Ishikawa (cell line): Measurements from ENCODE around the gene KIF13A.

ENCODE experiments used
- CEBPB ChIP-seq: IDR thresholded peaks from 2 replicates; pipeline ENCODE4 v1.6.1; 2012
- CREB1 ChIP-seq: IDR thresholded peaks from 2 replicates; pipeline ENCODE4 v1.6.1; 2012; ENCODE audit warnings: low read depth
- EGR1 ChIP-seq: IDR thresholded peaks from 2 replicates; pipeline ENCODE4 v1.6.1; 2012
- EP300 ChIP-seq: IDR thresholded peaks from 2 replicates; pipeline ENCODE4 v1.6.1; 2012; ENCODE audit warnings: borderline replicate concordance
- FOXM1 ChIP-seq: IDR thresholded peaks from 2 replicates; pipeline ENCODE4 v1.6.1; 2012; ENCODE audit warnings: low read depth, borderline replicate concordance
- NFIC ChIP-seq: IDR thresholded peaks from 2 replicates; pipeline ENCODE4 v1.6.1; 2012
- RAD21 ChIP-seq: IDR thresholded peaks from 2 replicates; pipeline ENCODE4 v1.6.1; 2012; ENCODE audit warnings: low read depth
- TAF1 ChIP-seq: IDR thresholded peaks from 2 replicates; pipeline ENCODE4 v1.6.1; 2012; ENCODE audit warnings: low read depth, mild to moderate bottlenecking
- TCF12 ChIP-seq: IDR thresholded peaks from 2 replicates; pipeline ENCODE4 v1.6.1; 2012; ENCODE audit warnings: low read depth
- TEAD4 ChIP-seq: IDR thresholded peaks from 2 replicates; pipeline ENCODE4 v1.6.1; 2012
- YY1 ChIP-seq: IDR thresholded peaks from 2 replicates; pipeline ENCODE4 v1.6.1; 2012; ENCODE audit warnings: low read depth
- ZBTB7A ChIP-seq: IDR thresholded peaks from 2 replicates; pipeline ENCODE4 v1.6.1; 2012; ENCODE audit warnings: low read depth
- TF ChIP-seq, protein P1 (sequence below): IDR thresholded peaks from 2 replicates; pipeline ENCODE4 v1.6.1; 2012; ENCODE audit warnings: low read depth, mild to moderate bottlenecking
- TF ChIP-seq, protein P2 (sequence below): IDR thresholded peaks from 2 replicates; pipeline ENCODE4 v1.6.1; 2012
- TF ChIP-seq, protein P3 (sequence below): IDR thresholded peaks from 2 replicates; pipeline ENCODE4 v1.6.1; 2012

KIF13A gene

DNA sequence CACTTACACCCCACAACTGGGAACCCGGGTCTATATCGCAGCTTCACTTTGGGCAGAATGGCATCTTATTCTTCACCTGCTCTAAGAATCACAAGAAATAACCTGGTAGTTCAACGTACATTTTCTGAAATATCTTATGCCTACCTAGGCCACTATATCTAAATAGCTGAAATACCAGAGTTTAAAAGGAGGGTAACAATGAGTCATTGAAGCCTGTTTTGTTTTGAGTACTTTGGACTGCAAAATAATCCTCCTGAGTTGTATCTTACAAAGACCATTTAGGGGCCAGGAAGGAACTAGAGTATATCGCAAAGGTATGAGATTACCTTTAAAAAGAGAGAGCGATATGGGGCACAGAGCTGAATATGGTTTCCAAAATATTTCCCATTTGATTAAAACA, 184.0 kb downstream of the KIF13A start:
- no peak for TF ChIP-seq YY1
- TF ChIP-seq RAD21: no peak
- TF ChIP-seq, protein P1, sequence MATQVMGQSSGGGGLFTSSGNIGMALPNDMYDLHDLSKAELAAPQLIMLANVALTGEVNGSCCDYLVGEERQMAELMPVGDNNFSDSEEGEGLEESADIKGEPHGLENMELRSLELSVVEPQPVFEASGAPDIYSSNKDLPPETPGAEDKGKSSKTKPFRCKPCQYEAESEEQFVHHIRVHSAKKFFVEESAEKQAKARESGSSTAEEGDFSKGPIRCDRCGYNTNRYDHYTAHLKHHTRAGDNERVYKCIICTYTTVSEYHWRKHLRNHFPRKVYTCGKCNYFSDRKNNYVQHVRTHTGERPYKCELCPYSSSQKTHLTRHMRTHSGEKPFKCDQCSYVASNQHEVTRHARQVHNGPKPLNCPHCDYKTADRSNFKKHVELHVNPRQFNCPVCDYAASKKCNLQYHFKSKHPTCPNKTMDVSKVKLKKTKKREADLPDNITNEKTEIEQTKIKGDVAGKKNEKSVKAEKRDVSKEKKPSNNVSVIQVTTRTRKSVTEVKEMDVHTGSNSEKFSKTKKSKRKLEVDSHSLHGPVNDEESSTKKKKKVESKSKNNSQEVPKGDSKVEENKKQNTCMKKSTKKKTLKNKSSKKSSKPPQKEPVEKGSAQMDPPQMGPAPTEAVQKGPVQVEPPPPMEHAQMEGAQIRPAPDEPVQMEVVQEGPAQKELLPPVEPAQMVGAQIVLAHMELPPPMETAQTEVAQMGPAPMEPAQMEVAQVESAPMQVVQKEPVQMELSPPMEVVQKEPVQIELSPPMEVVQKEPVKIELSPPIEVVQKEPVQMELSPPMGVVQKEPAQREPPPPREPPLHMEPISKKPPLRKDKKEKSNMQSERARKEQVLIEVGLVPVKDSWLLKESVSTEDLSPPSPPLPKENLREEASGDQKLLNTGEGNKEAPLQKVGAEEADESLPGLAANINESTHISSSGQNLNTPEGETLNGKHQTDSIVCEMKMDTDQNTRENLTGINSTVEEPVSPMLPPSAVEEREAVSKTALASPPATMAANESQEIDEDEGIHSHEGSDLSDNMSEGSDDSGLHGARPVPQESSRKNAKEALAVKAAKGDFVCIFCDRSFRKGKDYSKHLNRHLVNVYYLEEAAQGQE: no peak
- TF ChIP-seq, protein P2, sequence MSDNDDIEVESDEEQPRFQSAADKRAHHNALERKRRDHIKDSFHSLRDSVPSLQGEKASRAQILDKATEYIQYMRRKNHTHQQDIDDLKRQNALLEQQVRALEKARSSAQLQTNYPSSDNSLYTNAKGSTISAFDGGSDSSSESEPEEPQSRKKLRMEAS: no peak
- TF ChIP-seq EGR1: no peak
- TF ChIP-seq NFIC: no peak
- no peak for TF ChIP-seq EP300
- no peak for TF ChIP-seq TCF12
- TF ChIP-seq CEBPB: no peak
- TF ChIP-seq, protein P3, sequence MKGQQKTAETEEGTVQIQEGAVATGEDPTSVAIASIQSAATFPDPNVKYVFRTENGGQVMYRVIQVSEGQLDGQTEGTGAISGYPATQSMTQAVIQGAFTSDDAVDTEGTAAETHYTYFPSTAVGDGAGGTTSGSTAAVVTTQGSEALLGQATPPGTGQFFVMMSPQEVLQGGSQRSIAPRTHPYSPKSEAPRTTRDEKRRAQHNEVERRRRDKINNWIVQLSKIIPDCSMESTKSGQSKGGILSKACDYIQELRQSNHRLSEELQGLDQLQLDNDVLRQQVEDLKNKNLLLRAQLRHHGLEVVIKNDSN: no peak
- TF ChIP-seq CREB1: no peak
- TF ChIP-seq TAF1: no peak
- TF ChIP-seq TEAD4: no peak
- TF ChIP-seq ZBTB7A: no peak
- TF ChIP-seq FOXM1: no peak

DNA sequence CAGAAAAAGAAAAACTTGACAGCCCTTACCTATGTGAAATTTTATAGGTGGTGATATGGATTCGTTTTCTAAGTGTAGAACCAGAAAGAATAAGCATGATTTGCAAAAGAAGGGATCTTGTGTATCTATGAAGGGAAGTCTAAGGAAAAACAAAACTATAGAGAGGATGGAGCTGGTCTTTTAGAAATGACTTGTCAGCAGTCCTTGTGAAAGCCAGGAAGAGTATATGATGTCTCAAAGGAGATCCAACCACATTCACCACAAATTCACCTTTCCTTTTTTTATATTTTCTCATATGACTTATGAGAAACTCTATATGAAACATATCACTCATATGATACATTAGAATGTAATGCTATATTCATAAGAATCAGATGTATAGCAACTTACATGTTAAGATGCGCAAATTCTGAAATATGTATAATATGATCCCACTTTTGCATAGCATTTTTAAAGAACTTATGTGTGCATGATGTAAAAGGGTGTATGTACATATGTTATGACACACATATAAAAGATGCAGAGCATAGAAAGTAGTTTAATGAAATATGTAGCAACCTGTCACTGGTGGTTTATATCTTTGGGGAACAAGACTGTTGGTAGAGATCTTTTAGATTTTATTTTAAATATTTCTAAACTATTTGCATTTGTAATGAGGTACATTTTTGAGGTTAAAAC, 188.8 kb downstream of the KIF13A start:
- TF ChIP-seq CEBPB (no peak), NFIC (no peak), TEAD4 (no peak), ZBTB7A (no peak), RAD21 (no peak), YY1 (no peak), CREB1 (no peak), EGR1 (no peak), FOXM1 (no peak), TAF1 (no peak), EP300 (no peak), TCF12 (no peak)
- TF ChIP-seq, protein P3: no peak
- TF ChIP-seq, protein P2: no peak
- TF ChIP-seq, protein P1: no peak

DNA sequence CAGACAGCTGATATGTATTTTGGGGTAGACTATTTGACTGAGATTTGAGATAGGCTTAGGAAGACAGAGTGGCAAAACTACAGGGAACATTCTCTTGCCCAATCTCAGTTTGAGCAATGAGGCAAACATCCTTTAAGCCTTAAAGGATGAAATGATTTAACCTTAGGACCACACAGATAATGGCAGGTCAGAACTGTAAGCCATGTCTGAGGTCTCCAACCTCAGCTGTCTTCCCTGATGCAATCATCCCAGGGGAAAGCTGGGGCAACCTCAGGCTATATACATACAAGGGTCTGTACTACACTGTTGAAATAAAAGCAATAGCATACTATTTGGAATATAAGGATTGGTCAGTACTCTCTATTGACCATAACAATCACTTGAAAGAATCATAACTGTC, 196.9 kb downstream of the KIF13A start:
- TF ChIP-seq, protein P2: no peak
- TF ChIP-seq NFIC (no peak), TCF12 (no peak), EP300 (no peak), TEAD4 (no peak)

DNA sequence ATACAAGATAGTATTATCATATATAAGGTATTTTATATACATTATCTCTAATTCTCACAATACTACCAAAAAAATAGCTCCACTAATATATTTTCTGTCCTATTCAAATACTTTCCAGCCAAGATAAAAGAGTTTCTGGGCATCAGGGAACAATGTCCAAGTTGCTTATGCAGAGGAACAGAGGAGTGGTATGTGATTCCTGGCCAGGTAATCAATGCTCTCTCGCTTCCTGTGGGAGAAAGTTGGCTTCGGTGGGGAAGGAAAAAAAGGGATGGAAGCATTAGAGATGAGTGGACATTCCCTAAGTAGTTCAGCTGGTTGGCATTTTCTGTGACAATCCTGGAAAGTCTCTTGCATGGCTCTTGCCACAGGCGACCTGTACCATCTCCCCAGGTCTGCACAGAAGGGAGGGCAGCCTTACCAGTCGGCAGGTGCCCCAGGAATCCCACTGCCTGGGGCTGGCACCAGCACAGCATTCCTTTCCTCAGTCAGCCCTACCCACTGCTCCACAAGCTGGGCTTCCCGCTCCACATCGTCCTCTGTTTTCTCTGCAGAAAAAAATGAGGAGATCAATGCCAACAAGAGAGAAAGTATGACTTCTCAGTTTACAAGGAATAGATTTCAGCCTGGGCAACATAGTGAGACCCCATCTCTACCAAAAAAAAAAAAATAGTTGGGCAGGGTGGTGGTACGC, 202.2 kb downstream of the KIF13A start:
- TF ChIP-seq FOXM1 (no peak), EP300 (no peak), ZBTB7A (no peak), TCF12 (no peak), NFIC (no peak), TEAD4 (no peak)
- TF ChIP-seq, protein P3: no peak

DNA sequence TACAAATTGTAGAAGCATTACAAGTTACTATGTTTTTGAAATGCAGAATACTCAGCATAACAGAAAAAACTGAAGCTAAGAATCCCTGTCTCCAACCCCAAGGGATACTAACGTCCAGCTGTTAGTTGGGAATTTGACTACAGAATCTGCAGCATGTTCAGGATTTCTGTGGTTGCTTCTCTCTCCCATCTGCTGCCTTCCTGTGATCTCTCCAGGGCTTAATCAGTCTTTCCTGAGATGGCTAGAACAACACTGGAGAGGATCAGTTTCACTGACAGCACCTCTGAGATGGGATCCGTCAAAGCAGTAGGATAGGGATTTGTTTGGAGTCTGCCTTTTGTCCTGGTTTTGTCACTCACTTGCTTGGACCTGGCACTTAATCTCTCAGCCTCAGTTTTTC, 207.4 kb downstream of the KIF13A start:
- TF ChIP-seq TEAD4: no peak
- TF ChIP-seq CEBPB: no peak
- no peak for TF ChIP-seq TCF12
- no peak for TF ChIP-seq TAF1
